A673 (cell line): ENCODE data around the gene RCBTB1. TPM values are rescaled to one million over a fixed set of nuclear protein-coding genes. Genes with fewer than 3 reads are reported as not detected.

ENCODE experiments used
- BruUV-seq: library from RNA; stranded (reverse); fragments of 400-500 nt; replicated peaks from 2 replicates; lab custom pipeline; 2021; lab: Mats Ljungman, UMichigan
- CTCF ChIA-PET: fragments of 300-600 bp; sonication (Branson Sonifier 250); formaldehyde crosslinking; loops from one replicate; lab custom pipeline; 2022; ENCODE audit warnings: antibody characterized with exemption; lab: Charles Lee
- POLR2A ChIA-PET: fragments of 300-600 bp; sonication (Branson Sonifier 250); formaldehyde crosslinking; loops from one replicate; lab custom pipeline; 2022; ENCODE audit warnings: antibody characterized with exemption; ENCODE audit not compliant: low non-redundant PET; lab: Charles Lee
- DNase-seq: peaks from one replicate; pipeline ENCODE4 v3.0.0-alpha.2; 2015; ENCODE audit warnings: low spot score
- H3K27ac ChIP-seq: fragments of 200-600 bp; sonication (generic); 2 replicates; pipeline ENCODE4 v1.5.1; 2016; ENCODE audit warnings: mixed run types, low read depth, mild to moderate bottlenecking, mixed read lengths, antibody characterized with exemption, low read length; ENCODE audit not compliant: poor library complexity, severe bottlenecking
- H3K27me3 ChIP-seq: fragments of 200-600 bp; sonication (generic); replicated peaks from 2 replicates; pipeline ENCODE4 v1.6.1; 2017; ENCODE audit warnings: mixed run types, low read depth, mild to moderate bottlenecking, mixed read lengths, antibody characterized with exemption, low read length; ENCODE audit not compliant: insufficient read depth, poor library complexity
- H3K36me3 ChIP-seq: fragments of 200-600 bp; sonication (generic); 2 replicates; pipeline ENCODE4 v1.6.1; 2016; ENCODE audit warnings: mixed run types, mild to moderate bottlenecking, mixed read lengths, antibody characterized with exemption, low read length; ENCODE audit not compliant: insufficient read depth, poor library complexity, severe bottlenecking
- H3K4me1 ChIP-seq: fragments of 200-600 bp; sonication (generic); 2 replicates; pipeline ENCODE4 v1.6.1; 2017; ENCODE audit warnings: mixed run types, mild to moderate bottlenecking, mixed read lengths, antibody characterized with exemption, low read length; ENCODE audit not compliant: insufficient read depth, poor library complexity, severe bottlenecking
- H3K4me3 ChIP-seq: fragments of 200-600 bp; sonication (generic); 2 replicates; pipeline ENCODE4 v1.5.1; 2016; ENCODE audit warnings: low read depth, mixed run types, mild to moderate bottlenecking, mixed read lengths, low read length; ENCODE audit not compliant: poor library complexity, severe bottlenecking
- H3K9me3 ChIP-seq: fragments of 200-600 bp; sonication (generic); 2 replicates; pipeline ENCODE4 v1.6.1; 2016; ENCODE audit warnings: mixed run types, low read depth, mild to moderate bottlenecking, mixed read lengths, antibody characterized with exemption, low read length; ENCODE audit not compliant: poor library complexity, severe bottlenecking
- CTCF ChIP-seq: fragments of 300-800, 200-600 bp; sonication (generic); conservative IDR thresholded peaks from 2 replicates; pipeline ENCODE4 v1.5.1; 2017; ENCODE audit warnings: low read depth, mild to moderate bottlenecking, antibody characterized with exemption, low read length, moderate library complexity, mixed read lengths
- EZH2 ChIP-seq: fragments of 200-600 bp; sonication (generic); IDR thresholded peaks from 2 replicates; pipeline ENCODE4 v1.6.1; 2017; ENCODE audit warnings: borderline replicate concordance, low read depth, mild to moderate bottlenecking, mixed read lengths, antibody characterized with exemption, low read length; ENCODE audit not compliant: poor library complexity, severe bottlenecking
- intact Hi-C: fragments of 100-400 bp; cut with micrococcal nuclease; formaldehyde crosslinking; loops from one replicate; pipeline ENCODE4 v1.10.0; 2022; ENCODE audit not compliant: unreplicated experiment
- total RNA-seq: library from RNA; stranded (reverse); gene quantifications from 2 replicates; pipeline ENCODE4 v1.2.3, GENCODE V29; 2021

Gene RCBTB1
- total RNA-seq, 1 experiment from 2014 or later, result 12.7 TPM

GRCh38 chr13:49539746-49540145, 45.6 kb downstream of the RCBTB1 start:
- Histone ChIP-seq H3K27me3 (no peaks in the 10 kb centered on the region), H3K27ac (no peak overlapping the region), H3K36me3 (peaks cover 6% of the 10 kb centered on the region), H3K4me3 (no peak overlapping the region), H3K4me1 (no peaks in the 10 kb centered on the region), H3K9me3 (no peaks in the 10 kb centered on the region)
- ChIA-PET CTCF (no interaction called here), POLR2A (no interaction called here)
- TF ChIP-seq EZH2 (no peak), CTCF (no peak)
- intact Hi-C loops, result no loop called here
- DNase-seq, result no peak
- BruUV-seq, result no TSS peak

- H3K36me3 ChIP-seq, result peaks cover 6% of the 10 kb centered on the region
- no peaks in the 10 kb centered on the region for H3K4me1 ChIP-seq
- POLR2A ChIA-PET, result no interaction called here
- no peak for TF ChIP-seq CTCF
- no peak for TF ChIP-seq EZH2
- intact Hi-C loops, result no loop called here
- CTCF ChIA-PET, result no interaction called here
- no TSS peak for BruUV-seq
- H3K27ac ChIP-seq, result no peak overlapping the region
- H3K27me3 ChIP-seq, result no peaks in the 10 kb centered on the region
- no peak overlapping the region for H3K4me3 ChIP-seq
- H3K9me3 ChIP-seq, result no peaks in the 10 kb centered on the region
- DNase-seq, result no peak
Observed at GRCh38 chr13:49539313-49539712, 46.0 kb downstream of the RCBTB1 start.

GRCh38 chr13:49538404-49538803, 47.0 kb downstream of the RCBTB1 start:
- intact Hi-C loops, result no loop called here
- ChIA-PET CTCF (no interaction called here), POLR2A (no interaction called here)
- no peak overlapping the region for H3K27ac ChIP-seq
- H3K9me3 ChIP-seq, result no peaks in the 10 kb centered on the region
- no peak overlapping the region for H3K4me3 ChIP-seq
- no peak for TF ChIP-seq CTCF
- no peak for TF ChIP-seq EZH2
- H3K4me1 ChIP-seq, result no peaks in the 10 kb centered on the region
- no peak for DNase-seq
- H3K27me3 ChIP-seq, result no peaks in the 10 kb centered on the region
- BruUV-seq, result no TSS peak
- H3K36me3 ChIP-seq, result peaks cover 6% of the 10 kb centered on the region
